ENCODE results near the gene PARD6B.

- TF ChIP-seq CTCF (CRISPR knock-in tag; IDR thresholded peaks at IDR 0.05) (no peak), FOXC1 (CRISPR knock-in tag; IDR thresholded peaks at IDR 0.05; ENCODE audit: borderline replicate concordance) (no peak), U2AF1 (optimal IDR thresholded peaks at IDR 0.05; ENCODE audit: low read depth, low read length) (no peak), ZBTB20 (CRISPR knock-in tag; IDR thresholded peaks at IDR 0.05; ENCODE audit: borderline replicate concordance, low read depth) (no peak), NFYB (CRISPR knock-in tag; IDR thresholded peaks at IDR 0.05) (no peak), PITX1 (CRISPR knock-in tag; IDR thresholded peaks at IDR 0.05) (no peak), HDAC6 (IDR thresholded peaks at IDR 0.05; ENCODE audit: low read depth, low read length) (no peak), ETV6 (CRISPR knock-in tag; conservative IDR thresholded peaks at IDR 0.05) (no peak), HDAC1 (CRISPR knock-in tag; IDR thresholded peaks at IDR 0.05) (no peak), GABPB1 (CRISPR knock-in tag; IDR thresholded peaks at IDR 0.05) (no peak), ARNTL (CRISPR knock-in tag; IDR thresholded peaks at IDR 0.05) (no peak)
These were observed 3.4 kb upstream of the PARD6B start for GRCh38 chr20:50727792-50728485.

All from HepG2 (cell line).